ENCODE measurements around the gene TENM4. TPM values are rescaled to one million over a fixed set of nuclear protein-coding genes. Genes with fewer than 3 reads are reported as not detected.

TENM4 gene
- polyA plus RNA-seq, 2 of the 4 experiments (the other 2 are of a cell fraction) = 0.06 to 0.31 TPM

- FAIRE-seq = no peak
- Histone ChIP-seq H3K27ac (no peak overlapping the region), H3K9me3 (no peaks in the 10 kb centered on the region), H3K4me2 (no peak overlapping the region), H3K4me3 (no peak overlapping the region), H3K4me1 (no peaks in the 10 kb centered on the region)
- DNase-seq (ENCODE audit: low read depth in 1 of 2, low spot score in 1 of 2) = no peak
- 63% methylated on average over 5 of the region's 5 CpGs for WGBS (ENCODE audit: missing lambda C conversion rate)
- CTCF ChIA-PET = no interaction called here
- POLR2A ChIA-PET = no interaction called here
- no peak for ATAC-seq
- no peak for TF ChIP-seq RAD21 (conservative IDR thresholded peaks at IDR 0.05 in 1 of 2, IDR thresholded peaks at IDR 0.05 in 1 of 2)
- TF ChIP-seq BCL3 (IDR thresholded peaks at IDR 0.05) = no peak
- TF ChIP-seq HEYL (CRISPR knock-in tag; IDR thresholded peaks at IDR 0.05) = no peak
- no peak for TF ChIP-seq RNF2 (IDR thresholded peaks at IDR 0.05; ENCODE audit: borderline replicate concordance, low read depth)
Observed at GRCh38 chr11:78922859-78923625, 517.8 kb downstream of the TENM4 start.

GRCh38 chr11:78921509-78921908 lies 519.3 kb downstream of the TENM4 start:
- Histone ChIP-seq H3K4me2 (no peak overlapping the region), H3K4me3 (no peak overlapping the region), H3K9me3 (no peaks in the 10 kb centered on the region), H3K4me1 (no peaks in the 10 kb centered on the region), H3K27ac (no peak overlapping the region)
- ATAC-seq (no peak), DNase-seq (ENCODE audit: low read depth in 1 of 2, low spot score in 1 of 2) (no peak), FAIRE-seq (no peak)
- TF ChIP-seq EHF (CRISPR knock-in tag; IDR thresholded peaks at IDR 0.05) = no peak
- no peak for TF ChIP-seq ESRRA (IDR thresholded peaks at IDR 0.05; ENCODE audit: borderline replicate concordance, low read length)
- TF ChIP-seq GATA3 (IDR thresholded peaks at IDR 0.05; ENCODE audit: borderline replicate concordance) = no peak
- no peak for TF ChIP-seq EHMT2 (IDR thresholded peaks at IDR 0.05; ENCODE audit: low read depth)
- TF ChIP-seq HMGXB4 (CRISPR knock-in tag; IDR thresholded peaks at IDR 0.05; ENCODE audit: borderline replicate concordance) = no peak
- TF ChIP-seq FOXS1 (CRISPR knock-in tag; IDR thresholded peaks at IDR 0.05) = no peak
- TF ChIP-seq BHLHE40 (IDR thresholded peaks at IDR 0.05; ENCODE audit: low read depth, low read length) = no peak
- no peak for TF ChIP-seq RARB (CRISPR knock-in tag; IDR thresholded peaks at IDR 0.05)
- TF ChIP-seq TP53 (CRISPR knock-in tag; IDR thresholded peaks at IDR 0.05) = no peak
- TF ChIP-seq NPAS2 (CRISPR knock-in tag; IDR thresholded peaks at IDR 0.05; ENCODE audit: borderline replicate concordance) = no peak
- TF ChIP-seq SMC3 (IDR thresholded peaks at IDR 0.05) = no peak
- no peak for TF ChIP-seq CBX8 (IDR thresholded peaks at IDR 0.05)
- TF ChIP-seq ZC3H11A (IDR thresholded peaks at IDR 0.05) = no peak
- TF ChIP-seq KDM5A (IDR thresholded peaks at IDR 0.05) = no peak
- no peak for TF ChIP-seq CHD4 (IDR thresholded peaks at IDR 0.05; ENCODE audit: borderline replicate concordance)
- TF ChIP-seq JUN (IDR thresholded peaks at IDR 0.05) = no peak
- ChIA-PET POLR2A (no interaction called here), CTCF (no interaction called here)
- 71% methylated on average over 3 of the region's 3 CpGs for WGBS (ENCODE audit: missing lambda C conversion rate)

GRCh38 chr11:78920329-78920728 lies 520.5 kb downstream of the TENM4 start:
- Histone ChIP-seq H3K27ac (no peak overlapping the region), H3K4me3 (no peak overlapping the region), H3K4me2 (no peak overlapping the region), H3K4me1 (no peaks in the 10 kb centered on the region), H3K9me3 (no peaks in the 10 kb centered on the region)
- ChIA-PET POLR2A (no interaction called here), CTCF (interaction anchor here (1.1 kb wide), 1 partner anchor 45 kb away, joined by 3 read pairs; no protein-coding TSS in a partner anchor)
- 44% methylated on average over 9 of the region's 9 CpGs for WGBS (ENCODE audit: missing lambda C conversion rate)
- FAIRE-seq (no peak), DNase-seq (ENCODE audit: low read depth in 1 of 2, low spot score in 1 of 2) (no peak), ATAC-seq (no peak)
- TF ChIP-seq NR3C1 (IDR thresholded peaks at IDR 0.05) (no peak), HOXB13 (CRISPR knock-in tag; IDR thresholded peaks at IDR 0.05; ENCODE audit: low read depth) (no peak), ZNF302 (CRISPR knock-in tag; IDR thresholded peaks at IDR 0.05) (no peak), NFE2L2 (conservative IDR thresholded peaks at IDR 0.05; ENCODE audit: low read length) (no peak), KDM5A (IDR thresholded peaks at IDR 0.05) (no peak), CTCF (IDR thresholded peaks at IDR 0.05) (no peak), USF2 (IDR thresholded peaks at IDR 0.05) (no peak), RARB (CRISPR knock-in tag; IDR thresholded peaks at IDR 0.05) (no peak)
